ENCODE results near the gene NUCB2.

The NUCB2 gene

DNA sequence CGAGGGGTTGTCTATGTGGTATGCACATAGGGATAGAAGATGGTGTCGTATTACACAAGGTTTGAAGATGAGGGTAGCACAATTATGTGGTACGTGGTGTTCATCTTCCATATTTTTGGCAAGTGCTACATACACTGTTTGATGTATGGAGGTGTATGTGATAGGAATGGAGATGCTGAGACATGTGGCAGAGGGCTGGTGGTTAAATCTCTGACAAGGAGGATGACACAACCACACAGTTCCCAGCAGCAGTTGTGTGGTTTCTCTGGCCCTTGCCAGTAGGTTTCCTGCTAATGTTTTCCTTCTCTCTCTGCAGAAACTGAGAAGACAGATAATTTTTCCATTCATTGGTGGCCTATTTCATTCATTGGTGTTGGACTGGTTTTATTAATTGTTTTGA, 92.0 kb downstream of the NUCB2 start:
- TF ChIP-seq, protein P1, sequence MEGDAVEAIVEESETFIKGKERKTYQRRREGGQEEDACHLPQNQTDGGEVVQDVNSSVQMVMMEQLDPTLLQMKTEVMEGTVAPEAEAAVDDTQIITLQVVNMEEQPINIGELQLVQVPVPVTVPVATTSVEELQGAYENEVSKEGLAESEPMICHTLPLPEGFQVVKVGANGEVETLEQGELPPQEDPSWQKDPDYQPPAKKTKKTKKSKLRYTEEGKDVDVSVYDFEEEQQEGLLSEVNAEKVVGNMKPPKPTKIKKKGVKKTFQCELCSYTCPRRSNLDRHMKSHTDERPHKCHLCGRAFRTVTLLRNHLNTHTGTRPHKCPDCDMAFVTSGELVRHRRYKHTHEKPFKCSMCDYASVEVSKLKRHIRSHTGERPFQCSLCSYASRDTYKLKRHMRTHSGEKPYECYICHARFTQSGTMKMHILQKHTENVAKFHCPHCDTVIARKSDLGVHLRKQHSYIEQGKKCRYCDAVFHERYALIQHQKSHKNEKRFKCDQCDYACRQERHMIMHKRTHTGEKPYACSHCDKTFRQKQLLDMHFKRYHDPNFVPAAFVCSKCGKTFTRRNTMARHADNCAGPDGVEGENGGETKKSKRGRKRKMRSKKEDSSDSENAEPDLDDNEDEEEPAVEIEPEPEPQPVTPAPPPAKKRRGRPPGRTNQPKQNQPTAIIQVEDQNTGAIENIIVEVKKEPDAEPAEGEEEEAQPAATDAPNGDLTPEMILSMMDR (IDR thresholded peaks at IDR 0.05; ENCODE audit: low read depth, low read length): no peak
- no peak for DNase-seq
- Histone ChIP-seq H3K27me3 (no peaks in the 10 kb centered on the region), H3K9me3 (no peaks in the 10 kb centered on the region), H3K36me3 (no peaks in the 10 kb centered on the region), H3K4me3 (ENCODE audit: low read depth, low read length) (no peak overlapping the region), H3K4me1 (no peaks in the 10 kb centered on the region)

- no peak for DNase-seq
- Histone ChIP-seq H3K9me3 (no peaks in the 10 kb centered on the region), H3K36me3 (no peaks in the 10 kb centered on the region), H3K27me3 (no peaks in the 10 kb centered on the region), H3K4me3 (ENCODE audit: low read depth, low read length) (no peak overlapping the region), H3K4me1 (no peaks in the 10 kb centered on the region)
- TF ChIP-seq, protein P1 (IDR thresholded peaks at IDR 0.05; ENCODE audit: low read depth, low read length): no peak
These were observed 92.6 kb downstream of the NUCB2 start for GRCh38 chr11:17369094-17369493.

DNA sequence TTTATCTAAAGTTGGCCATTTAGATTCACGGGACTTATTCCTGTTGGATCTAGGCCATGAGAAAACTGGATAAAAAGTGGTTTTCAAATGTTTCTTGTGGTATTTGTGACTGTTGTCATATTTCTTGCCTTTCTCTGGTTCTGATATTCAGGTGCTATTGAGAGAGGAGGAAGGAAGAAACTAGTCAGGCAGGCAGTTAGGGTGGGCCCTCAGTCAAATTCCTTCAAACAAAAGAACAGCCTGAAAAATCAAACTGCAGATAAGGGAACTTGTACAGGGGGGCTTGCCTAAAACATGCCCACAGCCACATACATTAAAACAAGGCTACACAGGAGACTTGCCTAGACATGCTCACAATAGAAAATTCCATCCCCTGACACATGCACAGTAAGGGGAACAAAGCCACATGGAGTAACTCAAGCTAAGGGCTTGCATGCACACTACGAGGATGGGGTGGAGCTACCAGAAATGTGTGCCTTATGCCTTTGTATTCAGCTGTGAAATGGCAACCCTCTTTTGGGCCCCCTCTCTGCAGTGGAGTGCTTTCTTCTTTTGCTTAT, 93.2 kb downstream of the NUCB2 start:
- Histone ChIP-seq H3K4me1 (no peaks in the 10 kb centered on the region), H3K27me3 (no peaks in the 10 kb centered on the region), H3K9me3 (no peaks in the 10 kb centered on the region), H3K4me3 (ENCODE audit: low read depth, low read length) (no peak overlapping the region), H3K36me3 (no peaks in the 10 kb centered on the region)
- DNase-seq: no peak
- TF ChIP-seq, protein P1 (IDR thresholded peaks at IDR 0.05; ENCODE audit: low read depth, low read length): no peak

- H3K27me3 ChIP-seq: no peaks in the 10 kb centered on the region
- DNase-seq: no peak
- H3K9me3 ChIP-seq: no peaks in the 10 kb centered on the region
- H3K4me1 ChIP-seq: no peaks in the 10 kb centered on the region
- no peak overlapping the region for H3K4me3 ChIP-seq (ENCODE audit: low read depth, low read length)
- TF ChIP-seq, protein P1 (IDR thresholded peaks at IDR 0.05; ENCODE audit: low read depth, low read length): no peak
- no peaks in the 10 kb centered on the region for H3K36me3 ChIP-seq
These were observed 95.1 kb downstream of the NUCB2 start for GRCh38 chr11:17371614-17372013.

- TF ChIP-seq, protein P1 (IDR thresholded peaks at IDR 0.05; ENCODE audit: low read depth, low read length): no peak
- H3K4me3 ChIP-seq (ENCODE audit: low read depth, low read length): no peak overlapping the region
These were observed 99.0 kb downstream of the NUCB2 start for GRCh38 chr11:17375547-17375946.

DNA sequence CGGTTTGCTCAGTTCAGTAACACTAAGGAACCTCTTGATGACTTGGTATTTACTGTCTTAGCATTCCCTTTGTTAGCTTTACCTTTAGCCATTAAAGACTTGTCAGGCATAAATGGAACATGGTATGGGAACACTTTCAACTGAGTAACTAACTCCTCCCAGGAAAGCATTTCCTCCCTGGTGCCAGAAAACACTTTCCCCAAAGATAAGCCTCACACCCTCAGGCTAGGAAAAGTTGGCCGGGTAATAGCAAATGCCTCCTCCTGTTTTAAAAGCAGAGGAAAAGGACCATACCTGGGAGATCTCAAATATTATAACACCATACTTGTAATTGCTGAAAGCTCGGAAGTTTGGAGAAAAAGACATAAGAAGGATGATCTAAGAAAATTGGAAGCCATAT, 100.0 kb downstream of the NUCB2 start:
- Histone ChIP-seq H3K4me3 (ENCODE audit: low read depth, low read length) (no peak overlapping the region), H3K9me3 (no peaks in the 10 kb centered on the region), H3K4me1 (no peaks in the 10 kb centered on the region), H3K27me3 (no peaks in the 10 kb centered on the region), H3K36me3 (no peaks in the 10 kb centered on the region)
- TF ChIP-seq, protein P1 (IDR thresholded peaks at IDR 0.05; ENCODE audit: low read depth, low read length): no peak
- DNase-seq: no peak

More at GRCh38 chr11:17375547-17375946, 99.0 kb downstream of the NUCB2 start:
- H3K9me3 ChIP-seq: no peaks in the 10 kb centered on the region
- H3K27me3 ChIP-seq: no peaks in the 10 kb centered on the region
- H3K36me3 ChIP-seq: no peaks in the 10 kb centered on the region
- H3K4me1 ChIP-seq: no peaks in the 10 kb centered on the region
- DNase-seq: no peak
